HG03139 (cell line): ENCODE results near the gene CCSER2.

Source experiments
- ATAC-seq: cut with Tn5 transposase; IDR thresholded peaks from one replicate; pipeline ENCODE4 v1.9.1; 2021; ENCODE audit not compliant: unreplicated experiment

The CCSER2 gene

DNA sequence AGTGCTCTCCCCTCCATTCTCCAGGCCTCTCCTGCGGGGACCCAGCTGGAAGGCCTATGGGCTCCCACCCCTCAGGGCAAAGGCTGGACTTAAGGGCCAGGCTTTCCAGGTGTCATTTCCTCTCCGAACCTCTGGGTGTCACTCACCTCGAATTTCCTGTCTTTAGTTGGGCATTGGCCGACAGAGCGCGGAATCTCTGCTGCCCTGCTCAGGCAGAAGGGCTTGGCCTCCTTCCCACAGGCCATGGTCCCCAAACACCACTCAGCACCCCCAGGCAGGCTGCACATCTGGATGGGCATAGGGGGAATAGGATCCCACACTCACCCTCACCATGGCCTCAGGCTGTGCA lies 212.9 kb downstream of the CCSER2 start:
- ATAC-seq = no peak

DNA sequence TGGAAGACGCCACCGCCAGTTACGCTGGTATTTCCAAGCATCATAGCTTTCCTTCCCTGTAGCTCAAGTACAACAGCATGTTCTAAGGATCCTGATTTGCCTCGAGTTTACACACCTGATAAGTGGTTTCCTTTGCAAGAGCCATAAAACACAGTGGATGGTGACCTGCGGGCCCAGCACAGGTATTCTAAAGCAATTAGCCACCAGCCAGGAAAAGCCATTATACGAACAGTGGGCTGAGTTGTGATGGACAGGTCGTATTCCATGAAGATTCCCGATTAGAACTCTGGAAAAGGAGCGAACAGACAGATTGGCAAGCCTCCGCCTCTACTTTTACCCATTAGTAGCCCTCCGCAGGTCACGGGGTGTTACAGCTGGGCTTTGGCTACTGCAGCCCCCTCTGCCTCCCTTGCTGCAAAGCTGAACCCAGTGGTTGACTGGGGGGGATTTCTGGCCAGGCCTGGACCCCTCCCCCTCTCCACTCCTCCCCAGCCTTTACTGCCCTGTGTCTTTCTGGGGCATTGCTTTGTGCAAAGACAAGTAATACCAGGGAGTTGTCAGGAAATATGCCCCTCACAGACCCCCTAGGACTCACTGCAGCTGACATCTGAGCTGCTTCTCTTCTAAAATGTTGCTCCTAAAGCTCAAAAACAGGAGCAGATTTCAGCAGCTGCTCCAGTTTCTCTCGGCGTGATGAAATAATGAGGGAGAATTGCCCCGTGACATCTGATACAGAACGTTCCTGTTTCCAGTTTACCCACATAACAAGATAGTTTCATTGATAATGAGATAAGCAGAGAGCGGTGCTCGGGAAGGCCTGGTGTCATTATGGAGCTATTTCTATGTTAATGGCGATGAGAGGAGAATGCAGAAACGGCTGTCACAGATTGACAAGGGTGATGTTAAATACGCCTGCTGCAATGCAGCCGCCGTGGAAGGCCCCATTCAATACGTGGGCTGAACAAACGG lies 214.4 kb downstream of the CCSER2 start:
- ATAC-seq = no peak

DNA sequence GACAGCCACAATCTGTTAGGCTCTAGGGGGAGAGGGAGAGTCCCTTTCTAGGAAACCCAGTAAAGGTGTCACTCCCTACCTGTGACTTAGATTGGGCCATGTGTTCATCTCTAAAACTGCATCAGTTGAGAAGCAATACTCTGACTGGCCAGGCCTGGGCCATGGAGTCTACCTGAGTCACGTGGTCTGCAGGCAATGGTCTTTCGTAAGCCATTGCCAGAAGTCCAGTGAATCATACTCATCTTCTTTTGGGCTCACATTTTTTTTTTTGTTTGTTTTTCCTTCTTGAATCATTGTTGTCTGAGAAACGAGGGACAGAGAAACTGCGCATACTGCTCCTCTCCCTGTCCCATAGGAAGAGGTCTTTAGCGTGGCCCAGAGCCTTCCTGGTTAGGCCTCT lies 215.6 kb downstream of the CCSER2 start:
- no peak for ATAC-seq

DNA sequence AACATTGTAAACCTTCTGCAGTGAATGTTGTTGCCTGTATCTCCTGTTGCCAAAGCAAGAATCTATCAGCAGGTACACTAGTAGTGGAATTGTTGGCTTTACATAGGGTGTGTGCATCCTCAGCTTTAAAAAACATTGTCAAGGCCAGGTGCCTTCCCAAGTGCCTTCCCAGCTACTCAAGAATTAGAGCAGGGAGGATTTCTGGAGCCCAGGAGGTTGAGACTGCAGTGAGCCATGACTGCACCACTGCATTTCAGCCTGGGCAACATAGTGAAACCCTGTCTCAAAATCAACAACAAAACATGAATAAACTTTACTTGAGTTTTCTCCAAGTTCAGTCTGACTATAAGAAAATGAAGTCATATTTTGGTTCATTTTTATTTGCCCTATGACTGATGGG lies 217.3 kb downstream of the CCSER2 start:
- no peak for ATAC-seq

DNA sequence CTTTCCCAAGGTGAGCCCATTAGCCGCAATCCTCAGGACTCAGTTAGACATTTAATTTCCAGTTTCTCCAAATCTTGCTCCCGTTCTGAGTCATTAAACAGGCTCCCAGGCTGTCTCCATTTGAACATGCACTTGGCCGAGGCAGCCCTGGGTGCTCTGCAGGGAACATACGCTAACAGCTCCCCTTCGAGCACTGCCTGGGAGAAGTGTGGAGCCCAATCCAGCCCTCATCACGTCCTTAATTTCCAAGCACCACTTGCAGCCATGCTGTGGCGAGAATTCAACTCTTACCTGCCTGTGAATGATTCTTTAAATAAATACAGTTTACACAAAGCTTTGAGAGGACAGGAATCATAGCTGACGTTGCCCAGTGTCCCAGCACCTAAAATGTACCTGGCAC lies 218.2 kb downstream of the CCSER2 start:
- no peak for ATAC-seq

DNA sequence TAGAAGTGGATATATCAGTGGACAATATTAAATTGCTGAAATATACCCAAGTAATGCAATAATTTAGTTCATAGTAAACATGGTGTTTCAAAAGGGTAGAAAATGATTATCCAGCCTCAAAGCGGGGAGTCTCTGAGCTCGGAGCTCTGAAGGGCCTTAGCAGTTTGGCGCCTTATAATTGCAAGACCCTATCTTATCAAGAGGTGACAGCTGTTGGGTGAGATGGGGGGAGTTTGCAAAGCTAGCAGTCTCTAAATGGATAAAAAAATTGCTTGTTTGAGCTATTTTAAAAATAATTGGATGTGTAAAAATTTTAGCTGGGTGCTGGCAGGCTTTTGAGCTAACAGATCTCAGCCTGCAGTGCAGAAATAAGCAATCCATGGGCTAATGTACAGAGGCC lies 219.2 kb downstream of the CCSER2 start:
- no peak for ATAC-seq

DNA sequence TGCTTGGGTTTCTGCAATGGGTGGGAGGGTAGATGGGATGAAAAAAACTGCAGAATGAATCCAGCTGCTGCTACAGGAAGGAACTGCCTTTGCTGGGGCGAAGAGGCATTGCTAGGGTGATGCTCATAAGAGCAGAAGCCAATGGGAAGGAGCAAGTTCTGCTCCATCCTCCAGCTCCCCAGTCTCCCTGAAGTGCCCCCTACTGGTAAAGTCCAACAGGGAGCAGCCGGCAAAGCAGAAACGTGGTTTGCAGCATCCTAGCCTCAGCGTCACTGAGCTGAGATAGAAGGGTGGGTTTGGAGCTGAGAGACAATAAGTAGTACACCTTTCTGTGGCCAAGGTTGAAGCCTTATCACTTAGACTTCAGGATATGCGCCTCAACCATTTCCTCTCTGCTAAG lies 220.5 kb downstream of the CCSER2 start:
- ATAC-seq = no peak

DNA sequence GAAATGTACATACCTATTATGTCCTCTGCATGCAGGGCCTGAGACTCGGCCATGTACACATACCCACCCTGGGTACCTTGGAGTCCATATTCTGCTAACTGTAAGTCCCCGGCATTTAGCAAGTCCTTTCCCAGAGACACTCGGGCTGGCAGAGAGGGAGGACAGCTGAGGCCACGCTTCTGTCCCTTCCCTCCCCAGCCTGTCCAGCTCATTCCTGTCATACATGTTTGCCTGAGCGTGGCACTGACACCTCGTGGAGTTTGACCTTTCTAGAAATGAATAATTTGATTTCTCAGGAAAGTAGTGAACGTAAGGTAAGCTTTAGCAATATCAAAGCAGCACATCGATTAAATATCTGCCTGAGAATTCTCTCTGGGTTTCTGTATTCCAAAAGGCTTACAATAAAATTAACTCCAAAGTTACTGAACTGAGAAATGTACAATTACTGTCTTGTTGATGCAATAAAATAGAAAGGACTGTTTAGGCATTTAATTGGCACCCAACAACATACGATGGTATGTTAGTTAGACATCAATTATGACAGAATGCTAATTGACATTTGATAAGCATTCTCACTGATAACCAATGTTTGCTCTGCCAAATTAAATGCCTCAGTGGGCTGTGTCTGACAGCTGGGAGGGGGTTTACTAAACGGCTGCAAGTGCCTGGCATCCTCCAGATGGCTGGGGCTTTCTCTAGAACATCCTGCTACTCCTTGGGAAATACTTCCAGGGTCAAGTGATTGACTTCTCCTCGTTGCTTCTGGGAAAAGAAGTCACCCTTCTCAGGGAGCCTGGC lies 221.2 kb downstream of the CCSER2 start:
- no peak for ATAC-seq

DNA sequence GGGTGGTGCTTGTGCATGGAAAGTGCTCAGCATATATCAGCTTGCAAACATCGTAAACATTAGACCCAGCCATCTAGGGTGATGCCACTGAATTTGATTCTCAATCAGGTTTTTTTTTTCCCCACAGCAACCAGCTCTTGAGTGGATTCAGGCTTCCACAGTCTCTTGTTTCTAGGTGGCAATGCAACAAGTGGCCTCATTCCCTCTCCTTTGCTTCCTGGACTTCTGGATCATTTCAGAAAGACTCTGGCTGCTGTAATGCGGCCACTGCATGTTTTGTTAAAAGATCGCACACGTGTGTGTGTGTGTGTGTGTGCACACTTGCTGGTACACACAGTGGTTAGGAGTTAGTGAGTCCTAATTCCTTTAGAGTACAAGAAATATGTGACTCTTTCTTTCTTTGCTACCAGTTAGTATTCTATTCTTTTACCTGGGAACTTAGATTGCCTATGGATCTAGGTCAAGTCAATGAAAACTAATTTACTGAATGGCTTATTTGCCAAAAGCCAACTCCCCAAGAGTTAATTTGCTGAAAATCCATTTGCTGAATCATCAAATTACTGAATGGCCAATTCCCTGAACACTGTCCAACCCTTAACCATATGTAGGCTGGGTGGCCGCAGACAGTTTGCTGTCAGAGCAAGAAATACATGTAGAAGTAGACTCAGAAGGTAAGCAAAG lies 222.5 kb downstream of the CCSER2 start:
- ATAC-seq = no peak

DNA sequence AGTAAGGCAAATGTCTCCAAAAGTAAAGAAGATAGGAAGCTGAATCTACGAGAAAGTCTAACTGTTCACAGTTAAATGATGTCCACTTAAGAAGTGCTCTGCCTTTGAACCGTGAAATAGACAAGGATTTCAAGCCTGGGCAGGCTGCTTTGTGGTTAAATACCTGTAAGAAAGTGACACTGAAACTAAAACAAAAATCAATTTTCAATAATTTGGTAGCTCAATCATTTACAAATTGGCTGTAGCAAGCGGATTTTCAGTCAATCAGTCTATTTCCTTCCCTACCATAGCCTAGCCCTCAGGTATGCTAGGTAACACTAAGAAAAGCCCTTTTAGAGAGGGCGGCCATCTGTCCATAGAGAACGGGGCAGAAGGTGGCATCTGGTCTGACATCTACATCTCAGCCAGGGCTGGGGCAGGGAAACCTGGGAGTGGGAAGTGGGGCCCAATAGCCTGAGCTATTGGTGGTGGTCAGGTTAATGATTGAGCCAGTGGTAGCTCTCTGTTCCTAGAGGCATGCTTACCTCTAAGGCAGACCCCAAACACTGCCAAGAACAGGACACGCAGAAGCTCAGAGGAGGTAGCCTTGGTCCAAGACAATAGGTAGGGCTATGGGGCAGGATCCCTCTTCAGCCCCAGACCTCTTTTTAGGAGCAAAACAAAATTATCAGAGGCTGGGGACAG lies 223.2 kb downstream of the CCSER2 start:
- ATAC-seq = no peak

DNA sequence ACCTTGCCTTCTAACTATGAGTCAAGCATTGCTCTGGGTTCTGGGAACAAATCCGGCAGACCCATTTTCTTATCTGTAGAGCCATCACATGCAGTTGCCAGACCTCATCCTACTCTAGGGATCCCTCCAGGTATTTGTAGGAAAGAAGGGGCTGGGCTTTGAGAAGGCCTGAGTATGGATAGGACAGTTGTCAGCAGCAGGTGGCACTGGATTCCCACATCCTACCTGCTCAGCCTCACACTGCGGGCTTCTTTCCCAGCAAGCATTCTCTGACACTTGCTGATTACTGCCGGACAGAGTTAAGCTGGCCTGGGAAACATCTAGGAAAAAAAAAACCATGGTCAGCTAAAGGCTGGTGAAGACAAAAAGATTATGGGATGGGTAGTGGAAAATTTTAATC lies 224.1 kb downstream of the CCSER2 start:
- no peak for ATAC-seq

DNA sequence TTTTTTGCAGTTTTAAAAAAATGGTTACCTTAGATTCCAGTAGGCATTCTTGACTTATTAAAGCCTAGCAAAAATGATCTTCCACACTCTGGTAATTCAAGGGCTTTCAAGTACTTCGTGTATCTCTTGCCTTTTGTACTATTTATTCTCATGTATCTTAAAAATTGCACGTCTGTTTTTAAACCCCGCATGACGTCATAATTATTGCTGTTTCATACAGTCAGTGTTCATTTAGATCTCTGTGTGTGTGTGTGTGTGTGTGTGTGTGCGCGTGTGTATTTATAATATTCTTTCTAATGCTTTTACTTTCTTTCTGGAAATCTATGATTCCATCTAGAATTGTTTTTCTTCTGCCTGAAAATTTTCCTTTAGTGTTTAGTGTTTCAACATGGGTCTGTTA lies 234.2 kb downstream of the CCSER2 start:
- ATAC-seq = no peak

DNA sequence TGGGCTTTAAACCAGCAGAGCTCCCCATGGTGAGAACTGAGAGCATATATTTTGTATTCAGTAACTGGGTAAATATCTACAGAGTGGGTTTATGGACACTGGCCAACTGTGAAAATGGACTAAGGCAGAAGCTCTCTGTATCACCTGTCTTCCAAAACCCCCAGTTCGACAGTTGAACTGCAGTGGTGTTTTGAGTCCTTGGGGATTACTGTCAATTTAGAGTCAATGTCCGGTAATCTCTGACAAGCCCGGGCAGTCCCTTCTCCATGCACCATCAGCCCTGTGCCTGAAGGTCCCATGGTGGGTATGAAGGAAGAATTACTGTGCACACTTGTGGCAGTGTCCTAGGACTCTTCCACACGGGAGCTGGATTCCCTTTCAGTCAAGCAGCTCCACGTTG lies 235.0 kb downstream of the CCSER2 start:
- ATAC-seq = peak; percentile 58

DNA sequence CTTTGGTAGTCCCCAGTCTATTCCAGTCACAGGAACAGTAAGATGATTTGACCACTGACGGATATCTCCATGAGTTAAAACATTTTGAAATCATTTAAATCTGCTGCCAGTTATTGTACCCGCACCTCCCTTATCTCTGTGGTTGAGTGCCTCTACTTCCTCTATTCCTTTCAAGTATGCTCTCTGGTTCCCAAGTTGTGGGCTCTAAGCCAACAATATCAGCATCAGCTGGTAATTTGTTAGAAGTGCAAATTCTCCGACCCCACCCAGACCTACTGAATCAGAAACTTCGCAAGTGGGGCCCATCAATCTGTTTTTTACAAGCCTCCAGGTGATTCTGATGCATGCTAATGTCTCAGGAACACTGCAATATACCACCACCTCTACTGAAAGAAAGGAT lies 235.5 kb downstream of the CCSER2 start:
- ATAC-seq = peak; percentile 41

DNA sequence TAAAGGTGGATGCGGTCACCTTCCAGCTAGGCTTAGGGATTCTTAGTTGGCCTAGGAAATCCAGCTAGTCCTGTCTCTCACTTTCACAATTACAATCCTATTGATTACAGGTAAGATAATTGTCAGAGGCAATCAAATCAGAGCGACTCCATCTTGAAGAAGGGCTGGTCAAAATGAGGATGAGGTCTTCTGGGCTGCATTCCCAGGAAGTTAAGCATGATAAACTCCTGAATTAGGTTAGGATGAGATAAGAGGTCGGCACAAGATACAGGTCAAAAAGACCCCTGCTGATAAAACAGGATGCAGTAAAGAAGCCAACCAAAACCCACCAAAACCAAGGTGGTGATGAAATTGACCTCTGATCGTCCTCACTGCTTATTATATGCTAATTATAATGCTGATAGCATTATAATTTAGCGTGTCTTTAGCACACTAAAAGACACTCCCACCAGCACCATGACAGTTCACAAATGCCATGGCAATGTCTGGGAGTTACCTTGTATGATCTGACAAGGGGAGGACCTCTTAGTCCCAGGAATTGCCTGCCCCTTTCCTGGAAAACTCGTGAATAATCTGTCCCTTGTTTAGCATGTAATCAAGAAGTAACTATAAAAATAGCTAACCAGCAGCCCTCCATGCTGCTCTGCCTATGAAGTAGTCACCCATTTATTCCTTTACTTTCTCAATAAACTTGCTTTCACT lies 237.6 kb downstream of the CCSER2 start:
- no peak for ATAC-seq

DNA sequence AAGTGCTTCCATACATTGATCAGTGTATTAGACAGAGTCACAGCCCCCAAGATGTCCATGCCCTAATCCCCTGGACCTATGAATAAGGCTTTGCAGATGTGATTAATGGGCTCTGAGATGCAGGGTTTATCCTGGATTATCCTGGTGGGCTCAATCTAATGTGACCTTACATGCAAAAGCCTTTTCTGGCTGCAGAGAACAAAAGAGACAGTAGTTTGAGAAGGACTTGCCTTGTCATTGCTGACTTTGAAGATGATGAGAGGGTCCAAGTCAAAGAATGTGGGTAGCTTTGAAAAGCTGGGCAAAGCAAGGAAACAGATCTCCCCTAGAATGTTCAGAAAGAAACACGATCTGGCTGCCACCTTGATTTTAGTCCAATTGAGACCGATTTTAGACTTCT lies 238.7 kb downstream of the CCSER2 start:
- ATAC-seq = no peak
